Kidney (tissue), 14 donors: Measurements from ENCODE around the gene MPZL1. TPM values are rescaled to one million over a fixed set of nuclear protein-coding genes. Genes with fewer than 3 reads are reported as not detected.

Source experiments
- DNase-seq, 5 donors: peaks; one replicate each; pipeline ENCODE4 v3.0.0-alpha.2; 2013 to 2020
- FAIRE-seq: peaks from 2 replicates; lab custom pipeline; 2012; peaks lifted over from hg19 to GRCh38; lab: Jason Lieb, UNC
- H3K27ac ChIP-seq, 2 donors: one replicate each; pipeline ENCODE4 v1.7.0; 2013; ENCODE audit warnings: low read depth in 2 of 2, low read length in 2 of 2, inconsistent platforms in 1 of 2
- H3K27me3 ChIP-seq: one replicate; pipeline ENCODE4 v1.7.1; 2013; ENCODE audit warnings: low read length, inconsistent platforms; ENCODE audit not compliant: control insufficient read depth, insufficient read depth
- H3K36me3 ChIP-seq, 3 donors: one replicate each; pipeline versions ENCODE4 v1.7.0 to v1.7.1; 2013; ENCODE audit warnings: low read length in 3 of 3, control low read depth in 1 of 3, inconsistent platforms in 1 of 3; ENCODE audit not compliant: insufficient read depth in 3 of 3, control insufficient read depth in 2 of 3
- H3K4me1 ChIP-seq, 3 donors: one replicate each; pipeline versions ENCODE4 v1.7.0 to v1.7.1; 2013; ENCODE audit warnings: low read length in 3 of 3, inconsistent platforms in 1 of 3, low read depth in 1 of 3; ENCODE audit not compliant: control insufficient read depth in 2 of 3, insufficient read depth in 2 of 3
- H3K4me3 ChIP-seq, 3 donors: one replicate each; pipeline versions ENCODE4 v1.7.0 to v1.8.1; 2013; ENCODE audit warnings: low read length in 3 of 3, control low read depth in 1 of 3, inconsistent platforms in 1 of 3
- H3K9ac ChIP-seq, 3 donors: one replicate each; pipeline versions ENCODE4 v1.7.0 to v1.7.1; 2013; ENCODE audit warnings: low read length in 3 of 3, control low read depth in 1 of 3, inconsistent platforms in 1 of 3
- H3K9me3 ChIP-seq, 3 donors: one replicate each; pipeline versions ENCODE4 v1.7.0 to v1.7.1; 2013; ENCODE audit warnings: low read length in 3 of 3, control low read depth in 1 of 3, inconsistent platforms in 1 of 3; ENCODE audit not compliant: control insufficient read depth in 2 of 3, insufficient read depth in 1 of 3
- intact Hi-C: fragments of 100-400 bp; cut with DNase I; formaldehyde crosslinking; loops from one replicate; pipeline ENCODE4 v1.11.1; 2022
- polyA plus RNA-seq: library from polyadenylated mRNA; stranded (reverse); fragments of 350-450 nt; fragmentation: Illumina TruSeq; extraction: RNeasy Lipid Tissue Mini Kit (QIAGEN cat#74804); gene quantifications from one replicate; pipeline ENCODE4 v1.2.3, GENCODE V29; 2014; ENCODE audit warnings: low read depth, low replicate concordance; ENCODE audit not compliant: insufficient read depth
- total RNA-seq: library from RNA; stranded (reverse); fragmentation: NEBNext Ultra II Directional; extraction: Animal tissue kit (Norgen Biotek cat#: 25700); gene quantifications from one replicate; pipeline ENCODE4 v1.2.1, GENCODE V29; 2021
- TF ChIP-seq, protein P1 (sequence below): IDR thresholded peaks from 3 replicates; pipeline ENCODE4 v1.5.1; 2012; ENCODE audit warnings: mild to moderate bottlenecking, moderate library complexity, borderline replicate concordance; ENCODE audit not compliant: insufficient read depth; ENCODE audit errors: extremely low read depth
- donor health status: control.
- donor health status: control.
- donor health status: control.
- donor health status: control.
- donor health status: control.
- donor health status: DM: yes; HTN: yes; CAD: no.
- donor health status: Normal renal cell carcinoma (clear cell type).

The MPZL1 gene
- total and polyA plus RNA-seq, 2 donors from 2014 or later: 42.1 to 98.3 TPM

DNA sequence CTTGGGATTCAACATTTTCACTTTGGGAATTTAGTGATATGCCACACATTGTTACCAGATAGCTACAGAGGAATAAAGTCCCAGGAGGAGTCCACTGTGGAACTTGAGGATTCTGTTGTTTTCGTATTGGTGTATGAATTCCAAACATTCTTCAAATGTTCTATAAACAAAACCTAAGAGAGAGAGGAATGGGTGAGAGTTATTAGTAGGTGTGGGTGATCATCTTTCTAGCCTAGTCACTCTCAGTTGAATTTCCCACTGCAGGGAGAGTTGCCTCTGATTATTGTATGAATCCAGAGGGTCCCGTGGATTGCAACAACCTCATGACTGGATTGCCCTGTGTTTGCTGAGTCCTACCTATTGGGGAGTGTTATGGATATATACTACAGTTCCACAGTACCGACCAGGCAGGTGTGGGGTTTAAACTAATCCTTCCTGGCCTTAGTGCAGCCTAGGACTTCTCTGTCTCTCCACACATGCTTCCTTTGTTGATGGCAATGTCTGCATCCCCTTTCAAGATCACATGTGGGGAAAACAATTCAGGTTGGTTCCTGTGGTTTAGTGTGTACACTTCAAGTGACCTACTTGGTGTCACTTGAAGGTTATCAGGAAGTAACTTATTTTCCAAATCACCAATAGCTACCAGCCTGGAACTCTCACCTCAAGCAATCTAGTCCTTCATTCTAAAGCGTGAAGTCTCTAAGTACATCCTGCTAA is 100.3 kb downstream of the MPZL1 start:
- FAIRE-seq: no peak

DNA sequence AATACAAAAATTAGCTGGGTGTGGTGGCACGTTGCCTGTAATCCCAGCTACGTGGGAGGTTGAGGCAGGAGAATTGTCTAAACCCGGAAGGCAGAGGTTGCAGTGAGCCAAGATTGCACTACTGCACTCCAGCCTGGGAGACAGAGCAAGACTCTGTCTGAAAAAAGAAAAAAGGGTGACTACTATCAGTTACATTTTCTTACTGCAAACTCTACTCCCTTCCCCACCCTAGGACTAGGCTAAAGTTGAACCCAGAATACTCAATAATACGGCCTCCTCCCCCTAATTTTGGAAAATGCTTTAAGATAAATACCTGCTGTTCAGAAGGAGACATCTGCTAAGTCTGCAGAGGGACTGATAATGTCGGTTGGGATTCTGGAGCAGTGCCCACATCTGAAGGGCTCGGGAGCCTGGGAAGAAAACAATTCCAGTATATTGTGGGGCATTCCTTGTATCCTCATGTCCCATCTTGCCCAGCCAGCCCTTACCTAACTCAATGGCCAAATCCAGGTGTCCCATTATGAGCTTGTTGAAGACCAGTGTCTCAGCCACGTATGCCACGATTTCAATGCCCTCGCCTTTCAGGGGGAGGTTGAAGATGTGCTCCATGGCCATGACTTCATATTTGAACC is 102.5 kb downstream of the MPZL1 start:
- Histone ChIP-seq H3K4me3 (no peak overlapping the region), H3K4me1 (peaks cover 0 to 2% (median 0%) of the 10 kb centered on the region in 3 donors), H3K27me3 (no peaks in the 10 kb centered on the region), H3K27ac (no peak overlapping the region), H3K9ac (no peak overlapping the region), H3K36me3 (no peaks in the 10 kb centered on the region), H3K9me3 (no peaks in the 10 kb centered on the region)
- FAIRE-seq (no peak), DNase-seq (no peak)
- intact Hi-C loops: no loop called here
- TF ChIP-seq, protein P1, sequence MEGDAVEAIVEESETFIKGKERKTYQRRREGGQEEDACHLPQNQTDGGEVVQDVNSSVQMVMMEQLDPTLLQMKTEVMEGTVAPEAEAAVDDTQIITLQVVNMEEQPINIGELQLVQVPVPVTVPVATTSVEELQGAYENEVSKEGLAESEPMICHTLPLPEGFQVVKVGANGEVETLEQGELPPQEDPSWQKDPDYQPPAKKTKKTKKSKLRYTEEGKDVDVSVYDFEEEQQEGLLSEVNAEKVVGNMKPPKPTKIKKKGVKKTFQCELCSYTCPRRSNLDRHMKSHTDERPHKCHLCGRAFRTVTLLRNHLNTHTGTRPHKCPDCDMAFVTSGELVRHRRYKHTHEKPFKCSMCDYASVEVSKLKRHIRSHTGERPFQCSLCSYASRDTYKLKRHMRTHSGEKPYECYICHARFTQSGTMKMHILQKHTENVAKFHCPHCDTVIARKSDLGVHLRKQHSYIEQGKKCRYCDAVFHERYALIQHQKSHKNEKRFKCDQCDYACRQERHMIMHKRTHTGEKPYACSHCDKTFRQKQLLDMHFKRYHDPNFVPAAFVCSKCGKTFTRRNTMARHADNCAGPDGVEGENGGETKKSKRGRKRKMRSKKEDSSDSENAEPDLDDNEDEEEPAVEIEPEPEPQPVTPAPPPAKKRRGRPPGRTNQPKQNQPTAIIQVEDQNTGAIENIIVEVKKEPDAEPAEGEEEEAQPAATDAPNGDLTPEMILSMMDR: no peak

More for the DNA sequence above, 100.3 kb downstream of the MPZL1 start:
- Histone ChIP-seq H3K9ac (no peak overlapping the region), H3K4me3 (no peak overlapping the region), H3K4me1 (peaks cover 0 to 2% (median 0%) of the 10 kb centered on the region in 3 donors), H3K27me3 (no peaks in the 10 kb centered on the region), H3K36me3 (no peaks in the 10 kb centered on the region), H3K9me3 (no peaks in the 10 kb centered on the region), H3K27ac (no peak overlapping the region)
- DNase-seq: no peak
- TF ChIP-seq, protein P1: no peak
- intact Hi-C loops: no loop called here

DNA sequence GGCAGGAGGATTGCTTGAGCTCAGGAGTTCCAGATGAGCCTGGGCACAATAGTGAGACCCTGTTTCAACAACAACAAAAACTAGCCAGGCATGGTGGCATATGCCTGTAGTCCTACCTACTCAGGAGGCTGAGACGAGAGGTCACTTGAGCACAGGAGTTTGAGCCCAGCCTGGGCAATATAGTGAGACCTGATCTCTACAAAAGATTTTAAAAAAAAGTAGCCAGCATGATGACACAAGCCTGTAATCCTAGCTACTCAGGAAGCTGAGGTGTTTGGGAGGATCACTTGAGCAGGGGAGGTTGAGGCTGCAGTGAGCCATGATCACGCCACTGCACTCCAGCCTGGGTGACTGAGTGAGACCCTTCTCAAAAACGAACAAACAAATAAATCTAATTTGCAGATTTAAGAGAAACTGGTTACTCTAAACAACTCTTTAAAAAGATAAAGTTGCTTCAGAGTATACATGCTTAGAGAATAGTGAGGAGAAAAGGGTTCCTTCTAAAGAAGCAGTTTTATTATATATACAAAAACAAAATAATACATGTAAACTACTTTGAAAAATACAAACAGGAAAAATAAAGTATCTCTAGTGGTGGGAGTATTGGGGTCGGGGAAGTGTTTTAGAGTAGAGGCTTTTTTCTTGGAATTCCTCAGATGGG is 103.8 kb downstream of the MPZL1 start:
- FAIRE-seq (no peak), DNase-seq (no peak)
- Histone ChIP-seq H3K4me3 (no peak overlapping the region), H3K4me1 (peaks cover 0 to 1% (median 0%) of the 10 kb centered on the region in 3 donors), H3K9me3 (no peaks in the 10 kb centered on the region), H3K27ac (no peak overlapping the region), H3K36me3 (no peaks in the 10 kb centered on the region), H3K9ac (no peak overlapping the region), H3K27me3 (no peaks in the 10 kb centered on the region)
- intact Hi-C loops: no loop called here
- TF ChIP-seq, protein P1: no peak
